ENCODE measurements around the gene PLCB1. TPM values are rescaled to one million over a fixed set of nuclear protein-coding genes. Genes with fewer than 3 reads are reported as not detected.

PLCB1 gene
- polyA plus RNA-seq, 1 donor (not counting 4 experiments of a cell fraction or from before 2014, with no cell fraction given): 0.37 TPM

DNA sequence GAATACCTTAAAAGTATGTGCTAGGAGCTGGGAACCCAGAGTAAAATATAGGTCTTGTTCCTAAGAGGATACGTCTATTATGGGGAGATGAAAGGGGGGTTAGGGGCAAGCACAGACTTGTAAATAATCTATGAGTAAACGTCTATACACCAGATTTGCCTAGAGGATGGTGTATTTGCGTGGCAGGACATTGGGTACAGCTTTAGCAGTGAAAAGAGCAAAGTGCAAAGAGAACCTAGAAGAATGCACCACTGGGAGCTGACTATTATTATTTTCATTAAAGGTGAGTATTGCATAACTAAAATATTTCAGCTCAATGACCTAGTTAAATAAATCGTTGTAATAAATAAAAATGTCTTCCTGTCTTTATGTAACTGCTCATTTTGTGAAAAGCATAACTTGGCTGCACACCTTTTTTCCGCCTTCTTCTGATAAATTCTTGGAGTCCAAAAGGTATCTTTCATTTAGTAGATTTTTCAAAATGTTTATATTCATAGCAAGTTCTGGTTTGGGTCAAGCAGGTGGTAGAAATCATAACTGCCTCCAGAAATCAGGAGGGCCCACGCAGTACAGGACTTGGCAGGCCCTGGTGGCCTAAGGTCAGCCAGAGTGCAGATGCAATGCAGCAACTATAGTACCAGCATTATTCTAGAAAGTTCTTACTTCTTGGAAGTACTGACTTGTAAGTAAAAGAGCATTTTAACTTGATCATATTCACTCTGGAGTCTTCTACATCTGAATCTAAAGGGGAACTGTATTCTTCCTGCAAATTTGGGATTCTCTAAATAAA, 357.2 kb downstream of the PLCB1 start:
- H3K27me3 ChIP-seq (ENCODE audit: control insufficient read depth, extremely low read depth, insufficient read depth, low read length): no peaks in the 10 kb centered on the region
- H3K4me2 ChIP-seq (ENCODE audit: control insufficient read depth, extremely low read depth, insufficient read depth, low read depth, low read length): no peak overlapping the region
- no peaks in the 10 kb centered on the region for H3K9me1 ChIP-seq (ENCODE audit: control insufficient read depth, extremely low read depth, insufficient read depth, low read length)
- no peak overlapping the region for H2AFZ ChIP-seq (ENCODE audit: control insufficient read depth, low read length)
- H3K9ac ChIP-seq (ENCODE audit: control insufficient read depth, extremely low read depth, insufficient read depth, low read length): no peak overlapping the region
- no peaks in the 10 kb centered on the region for H3K36me3 ChIP-seq (ENCODE audit: control insufficient read depth in 2 of 2, extremely low read depth in 1 of 2, insufficient read depth in 2 of 2, low read length in 2 of 2)
- H3K4me1 ChIP-seq (ENCODE audit: control insufficient read depth, extremely low read depth, insufficient read depth, low read length): no peaks in the 10 kb centered on the region
- no peaks in the 10 kb centered on the region for H3K9me3 ChIP-seq (ENCODE audit: control insufficient read depth, low read depth, low read length)
- no peak for DNase-seq (ENCODE audit: low read depth, low spot score)
- no peaks in the 10 kb centered on the region for H3K79me2 ChIP-seq (ENCODE audit: control insufficient read depth, insufficient read depth, low read length)
- no peaks in the 10 kb centered on the region for H4K20me1 ChIP-seq (ENCODE audit: control insufficient read depth, extremely low read depth, insufficient read depth, low read length)
- no peak for FAIRE-seq
- dilution Hi-C loops (cut with MboI; ENCODE audit: extremely low pct_ligation_motif_present, low sequenced_read_pairs): no loop called here
- TF ChIP-seq, protein P1, sequence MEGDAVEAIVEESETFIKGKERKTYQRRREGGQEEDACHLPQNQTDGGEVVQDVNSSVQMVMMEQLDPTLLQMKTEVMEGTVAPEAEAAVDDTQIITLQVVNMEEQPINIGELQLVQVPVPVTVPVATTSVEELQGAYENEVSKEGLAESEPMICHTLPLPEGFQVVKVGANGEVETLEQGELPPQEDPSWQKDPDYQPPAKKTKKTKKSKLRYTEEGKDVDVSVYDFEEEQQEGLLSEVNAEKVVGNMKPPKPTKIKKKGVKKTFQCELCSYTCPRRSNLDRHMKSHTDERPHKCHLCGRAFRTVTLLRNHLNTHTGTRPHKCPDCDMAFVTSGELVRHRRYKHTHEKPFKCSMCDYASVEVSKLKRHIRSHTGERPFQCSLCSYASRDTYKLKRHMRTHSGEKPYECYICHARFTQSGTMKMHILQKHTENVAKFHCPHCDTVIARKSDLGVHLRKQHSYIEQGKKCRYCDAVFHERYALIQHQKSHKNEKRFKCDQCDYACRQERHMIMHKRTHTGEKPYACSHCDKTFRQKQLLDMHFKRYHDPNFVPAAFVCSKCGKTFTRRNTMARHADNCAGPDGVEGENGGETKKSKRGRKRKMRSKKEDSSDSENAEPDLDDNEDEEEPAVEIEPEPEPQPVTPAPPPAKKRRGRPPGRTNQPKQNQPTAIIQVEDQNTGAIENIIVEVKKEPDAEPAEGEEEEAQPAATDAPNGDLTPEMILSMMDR (optimal IDR thresholded peaks at IDR 0.05 in 1 of 3, IDR thresholded peaks at IDR 0.05 in 1 of 3, conservative IDR thresholded peaks at IDR 0.05 in 1 of 3; ENCODE audit: extremely low read depth in 1 of 3, insufficient read depth in 2 of 3, low read length in 3 of 3): no peak
- no peak for TF ChIP-seq EZH2 (IDR thresholded peaks at IDR 0.05; ENCODE audit: low read length)
- H3K4me3 ChIP-seq (ENCODE audit: control insufficient read depth in 2 of 3, extremely low read depth in 1 of 3, insufficient read depth in 2 of 3, low read depth in 1 of 3, low read length in 3 of 3): no peak overlapping the region
- no peak overlapping the region for H3K27ac ChIP-seq (ENCODE audit: control insufficient read depth, insufficient read depth, low read length)

DNA sequence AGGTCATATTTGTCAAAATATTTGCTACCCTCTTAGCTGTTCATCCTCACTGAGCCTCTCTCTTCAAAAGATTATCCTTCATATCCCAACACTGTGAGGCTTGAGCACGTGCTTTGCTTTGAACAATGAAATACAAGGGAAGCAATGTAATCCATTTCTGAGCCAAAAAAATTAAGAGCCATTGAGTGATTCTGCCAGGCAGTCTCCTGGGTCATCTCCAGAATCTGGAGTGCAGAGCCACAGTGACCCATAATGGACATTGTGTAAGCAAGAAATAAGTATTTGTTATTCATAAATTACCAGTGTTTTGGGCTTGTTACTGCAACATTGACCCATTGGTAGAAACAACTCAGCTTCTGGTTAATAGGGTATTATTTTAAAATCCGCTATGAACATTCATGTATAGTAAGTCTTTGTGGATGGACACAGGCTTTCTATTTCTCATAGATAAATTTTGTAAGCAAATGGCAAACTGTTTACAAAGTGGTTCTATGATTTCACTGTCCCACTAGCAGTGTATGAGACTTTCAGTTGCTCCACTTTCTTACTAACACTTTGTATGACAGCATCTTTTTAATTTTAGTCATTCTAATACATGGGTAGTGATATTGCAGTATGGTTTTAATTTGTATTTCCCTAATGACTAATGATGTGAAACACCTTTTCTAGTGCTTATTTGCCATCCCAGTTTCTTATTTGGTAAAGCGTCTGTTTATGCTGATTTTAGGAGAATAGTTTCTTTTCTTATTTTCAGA, 358.2 kb downstream of the PLCB1 start:
- no peak for FAIRE-seq
- dilution Hi-C loops (cut with MboI; ENCODE audit: extremely low pct_ligation_motif_present, low sequenced_read_pairs): no loop called here

More for the DNA sequence above, 358.2 kb downstream of the PLCB1 start:
- H3K4me1 ChIP-seq (ENCODE audit: control insufficient read depth, extremely low read depth, insufficient read depth, low read length): no peaks in the 10 kb centered on the region
- DNase-seq (ENCODE audit: low read depth, low spot score): no peak
- no peaks in the 10 kb centered on the region for H3K9me3 ChIP-seq (ENCODE audit: control insufficient read depth, low read depth, low read length)
- H2AFZ ChIP-seq (ENCODE audit: control insufficient read depth, low read length): no peak overlapping the region
- no peaks in the 10 kb centered on the region for H3K79me2 ChIP-seq (ENCODE audit: control insufficient read depth, insufficient read depth, low read length)
- H4K20me1 ChIP-seq (ENCODE audit: control insufficient read depth, extremely low read depth, insufficient read depth, low read length): no peaks in the 10 kb centered on the region
- no peaks in the 10 kb centered on the region for H3K36me3 ChIP-seq (ENCODE audit: control insufficient read depth in 2 of 2, extremely low read depth in 1 of 2, insufficient read depth in 2 of 2, low read length in 2 of 2)
- no peak overlapping the region for H3K4me2 ChIP-seq (ENCODE audit: control insufficient read depth, extremely low read depth, insufficient read depth, low read depth, low read length)
- H3K9me1 ChIP-seq (ENCODE audit: control insufficient read depth, extremely low read depth, insufficient read depth, low read length): no peaks in the 10 kb centered on the region
- no peak overlapping the region for H3K9ac ChIP-seq (ENCODE audit: control insufficient read depth, extremely low read depth, insufficient read depth, low read length)
- H3K27ac ChIP-seq (ENCODE audit: control insufficient read depth, insufficient read depth, low read length): no peak overlapping the region
- H3K27me3 ChIP-seq (ENCODE audit: control insufficient read depth, extremely low read depth, insufficient read depth, low read length): no peaks in the 10 kb centered on the region
- no peak overlapping the region for H3K4me3 ChIP-seq (ENCODE audit: control insufficient read depth in 2 of 3, extremely low read depth in 1 of 3, insufficient read depth in 2 of 3, low read depth in 1 of 3, low read length in 3 of 3)
- TF ChIP-seq, protein P1 (optimal IDR thresholded peaks at IDR 0.05 in 1 of 3, IDR thresholded peaks at IDR 0.05 in 1 of 3, conservative IDR thresholded peaks at IDR 0.05 in 1 of 3; ENCODE audit: extremely low read depth in 1 of 3, insufficient read depth in 2 of 3, low read length in 3 of 3): no peak
- TF ChIP-seq EZH2 (IDR thresholded peaks at IDR 0.05; ENCODE audit: low read length): no peak

Data from keratinocyte (primary cell).